HL-60 (cell line): Measurements from ENCODE around the gene TRIM14.

ENCODE experiments used
- CTCF ChIP-seq: IDR thresholded peaks from one replicate; pipeline ENCODE4 v1.5.1; 2011; ENCODE audit warnings: low read length, control low read depth, inconsistent platforms; ENCODE audit not compliant: insufficient read depth
- GABPA ChIP-seq: IDR thresholded peaks from 2 replicates; pipeline ENCODE4 v1.6.1; 2012; ENCODE audit warnings: low read depth
- POLR2AphosphoS5 ChIP-seq: IDR thresholded peaks from 2 replicates; pipeline ENCODE4 v1.6.1; 2012; ENCODE audit warnings: low read depth
- REST ChIP-seq: IDR thresholded peaks from 2 replicates; pipeline ENCODE4 v1.6.1; 2012; ENCODE audit warnings: low read depth; ENCODE audit not compliant: insufficient replicate concordance
- SPI1 ChIP-seq: IDR thresholded peaks from 2 replicates; pipeline ENCODE4 v1.6.1; 2012; ENCODE audit warnings: low read depth, mild to moderate bottlenecking, borderline replicate concordance

GRCh38 chr9:98152526-98152925 lies 33.5 kb upstream of the TRIM14 start:
- TF ChIP-seq CTCF, result no peak
- no peak for TF ChIP-seq SPI1
- TF ChIP-seq POLR2AphosphoS5, result no peak
- TF ChIP-seq REST, result no peak
- TF ChIP-seq GABPA, result no peak
